Measurements from ENCODE around the gene APOBEC3A.
"Not testable (repeated sequence)": the region's sequence is repeated elsewhere in the genome, so short reads cannot be mapped to it uniquely, and the experiment has no call there.

The APOBEC3A gene

DNA sequence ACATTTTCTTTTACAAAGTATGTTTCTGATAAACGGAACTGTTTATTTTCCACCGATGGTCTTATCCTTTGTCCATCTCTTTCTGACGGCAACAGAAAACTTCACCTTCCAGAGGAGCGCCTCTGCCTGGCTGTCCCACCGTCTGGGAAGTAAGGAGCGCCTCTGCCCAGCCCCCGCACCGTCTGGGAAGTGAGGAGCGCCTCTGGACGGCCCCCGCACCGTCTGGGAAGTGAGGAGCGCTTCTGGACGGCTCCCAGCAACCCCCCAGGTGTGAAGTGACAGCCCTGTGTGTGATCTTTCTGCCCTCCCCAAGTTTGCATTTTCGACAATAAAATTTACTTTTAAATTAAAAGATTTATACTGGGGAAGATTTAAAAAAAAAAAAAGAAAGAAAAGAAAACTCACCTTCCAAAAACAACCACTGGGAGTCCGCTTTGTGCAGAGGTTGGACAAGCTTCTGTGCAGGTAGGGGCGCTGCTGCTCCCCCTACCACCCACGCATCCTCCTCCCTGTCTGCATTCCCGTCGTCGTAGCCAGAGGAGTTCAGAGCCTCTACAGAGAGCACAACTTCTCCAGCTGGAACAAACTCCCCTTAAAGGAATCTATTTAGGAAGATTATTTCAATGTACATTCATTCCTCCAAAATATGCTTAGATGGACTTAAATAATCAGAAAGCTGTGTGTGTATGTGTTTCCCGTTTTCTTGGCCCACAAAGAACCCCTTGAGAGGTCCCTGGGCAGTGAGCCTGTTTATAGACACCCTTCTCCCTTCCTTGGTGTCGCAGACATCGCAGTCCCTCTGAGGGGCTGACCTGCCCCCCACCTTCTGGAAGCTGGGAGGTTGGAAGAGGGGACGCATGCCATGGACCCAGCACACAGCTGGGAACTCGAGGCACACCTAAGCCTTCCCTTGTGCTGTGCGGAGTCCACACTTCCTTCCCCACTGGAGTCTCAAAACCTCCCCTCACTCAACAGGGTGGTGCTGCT, 23.9 kb downstream of the APOBEC3A start:
- no peak overlapping the region for H3K4me3 ChIP-seq (ENCODE audit: low read depth, low read length)
- no peak for DNase-seq (ENCODE audit: low read depth)
- TF ChIP-seq, protein P1, sequence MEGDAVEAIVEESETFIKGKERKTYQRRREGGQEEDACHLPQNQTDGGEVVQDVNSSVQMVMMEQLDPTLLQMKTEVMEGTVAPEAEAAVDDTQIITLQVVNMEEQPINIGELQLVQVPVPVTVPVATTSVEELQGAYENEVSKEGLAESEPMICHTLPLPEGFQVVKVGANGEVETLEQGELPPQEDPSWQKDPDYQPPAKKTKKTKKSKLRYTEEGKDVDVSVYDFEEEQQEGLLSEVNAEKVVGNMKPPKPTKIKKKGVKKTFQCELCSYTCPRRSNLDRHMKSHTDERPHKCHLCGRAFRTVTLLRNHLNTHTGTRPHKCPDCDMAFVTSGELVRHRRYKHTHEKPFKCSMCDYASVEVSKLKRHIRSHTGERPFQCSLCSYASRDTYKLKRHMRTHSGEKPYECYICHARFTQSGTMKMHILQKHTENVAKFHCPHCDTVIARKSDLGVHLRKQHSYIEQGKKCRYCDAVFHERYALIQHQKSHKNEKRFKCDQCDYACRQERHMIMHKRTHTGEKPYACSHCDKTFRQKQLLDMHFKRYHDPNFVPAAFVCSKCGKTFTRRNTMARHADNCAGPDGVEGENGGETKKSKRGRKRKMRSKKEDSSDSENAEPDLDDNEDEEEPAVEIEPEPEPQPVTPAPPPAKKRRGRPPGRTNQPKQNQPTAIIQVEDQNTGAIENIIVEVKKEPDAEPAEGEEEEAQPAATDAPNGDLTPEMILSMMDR (conservative IDR thresholded peaks at IDR 0.05; ENCODE audit: low read depth, low read length) = no peak

- H3K4me3 ChIP-seq (ENCODE audit: low read depth, low read length) = no peak within 1 kb of the TSS
- DNase-seq (ENCODE audit: low read depth) = no peak
- TF ChIP-seq, protein P1 (conservative IDR thresholded peaks at IDR 0.05; ENCODE audit: low read depth, low read length) = no peak
These were observed 24.9 kb downstream of the APOBEC3A start, which contains the start of gene APOBEC3B for GRCh38 chr22:38981992-38982927. APOBEC3B (plus strand) TSS chr22:38982347; CDS start chr22:38982454, 107 bp downstream.

DNA sequence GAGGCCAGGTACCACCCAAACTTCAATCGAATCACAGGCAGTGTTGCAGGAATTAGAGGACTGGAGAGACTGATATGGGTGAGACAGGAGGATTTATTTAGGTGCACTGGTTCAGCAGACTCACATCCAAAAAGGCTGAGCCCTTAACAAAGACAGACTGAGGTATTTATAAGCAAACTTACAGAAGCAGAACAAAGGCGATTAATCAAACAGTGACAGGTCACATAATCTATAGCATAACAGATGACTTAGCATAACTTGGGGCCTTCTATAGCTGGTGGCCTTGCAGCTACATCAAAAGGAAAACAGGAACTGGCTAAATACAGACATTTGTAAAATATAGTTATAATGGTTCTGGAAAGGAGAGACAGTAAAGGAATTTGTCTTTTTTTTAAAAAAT, 26.8 kb downstream of the APOBEC3A start:
- H3K4me3 ChIP-seq (ENCODE audit: low read depth, low read length) = no peak overlapping the region
- TF ChIP-seq, protein P1 (conservative IDR thresholded peaks at IDR 0.05; ENCODE audit: low read depth, low read length) = no peak
- no peak for DNase-seq (ENCODE audit: low read depth)

DNA sequence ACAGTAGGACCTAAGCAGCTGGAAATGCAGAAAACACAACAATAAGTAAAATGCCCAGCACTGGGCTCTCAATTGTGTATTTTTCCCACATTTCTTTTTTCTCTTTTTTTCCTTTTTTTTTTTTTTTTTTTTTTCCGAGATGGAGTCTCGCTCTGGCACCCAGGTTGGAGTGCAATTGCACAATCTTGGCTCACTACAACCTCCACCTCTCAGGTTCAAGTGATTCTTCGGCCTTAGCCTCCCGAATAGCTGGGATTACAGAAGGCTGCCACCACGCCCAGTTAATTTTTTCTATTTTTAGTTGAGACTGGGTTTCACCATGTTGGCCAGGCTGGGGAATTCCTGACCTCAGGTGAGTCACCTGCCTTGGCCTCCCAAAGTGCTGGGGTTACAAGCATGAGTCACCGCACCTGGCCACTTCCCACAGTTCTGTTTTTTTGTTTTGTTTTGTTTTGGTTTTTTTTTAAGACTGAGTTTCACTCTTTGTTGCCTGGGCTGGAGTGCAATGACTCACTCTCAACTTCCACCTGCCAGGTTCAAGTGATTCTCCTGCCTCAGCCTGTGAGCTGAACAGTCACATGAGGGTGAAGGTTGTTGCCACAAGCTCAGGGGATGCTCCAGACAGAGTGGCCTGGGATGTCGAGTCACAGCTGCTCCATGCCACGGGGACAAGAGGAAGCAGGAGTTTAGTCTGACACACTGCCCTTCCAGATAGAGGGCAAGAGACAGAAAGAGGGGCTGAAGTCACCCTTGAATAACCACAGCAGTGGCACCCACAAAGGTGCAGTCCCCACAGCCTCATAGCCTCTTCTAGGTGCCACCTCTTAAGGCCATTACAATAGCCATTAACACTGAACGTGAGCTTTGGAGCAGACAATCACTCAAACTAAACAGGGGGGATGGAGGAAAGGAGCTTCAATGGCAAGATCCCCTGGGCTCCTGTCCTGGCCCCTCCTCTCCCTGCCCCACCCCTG, 27.7 kb downstream of the APOBEC3A start:
- not testable (repeated sequence) for DNase-seq (ENCODE audit: low read depth); H3K4me3 ChIP-seq (ENCODE audit: low read depth, low read length)

- DNase-seq (ENCODE audit: low read depth) = no peak
- TF ChIP-seq, protein P1 (conservative IDR thresholded peaks at IDR 0.05; ENCODE audit: low read depth, low read length) = no peak
- H3K4me3 ChIP-seq (ENCODE audit: low read depth, low read length) = no peak overlapping the region
These were observed 29.2 kb downstream of the APOBEC3A start for GRCh38 chr22:38986629-38987028.

DNA sequence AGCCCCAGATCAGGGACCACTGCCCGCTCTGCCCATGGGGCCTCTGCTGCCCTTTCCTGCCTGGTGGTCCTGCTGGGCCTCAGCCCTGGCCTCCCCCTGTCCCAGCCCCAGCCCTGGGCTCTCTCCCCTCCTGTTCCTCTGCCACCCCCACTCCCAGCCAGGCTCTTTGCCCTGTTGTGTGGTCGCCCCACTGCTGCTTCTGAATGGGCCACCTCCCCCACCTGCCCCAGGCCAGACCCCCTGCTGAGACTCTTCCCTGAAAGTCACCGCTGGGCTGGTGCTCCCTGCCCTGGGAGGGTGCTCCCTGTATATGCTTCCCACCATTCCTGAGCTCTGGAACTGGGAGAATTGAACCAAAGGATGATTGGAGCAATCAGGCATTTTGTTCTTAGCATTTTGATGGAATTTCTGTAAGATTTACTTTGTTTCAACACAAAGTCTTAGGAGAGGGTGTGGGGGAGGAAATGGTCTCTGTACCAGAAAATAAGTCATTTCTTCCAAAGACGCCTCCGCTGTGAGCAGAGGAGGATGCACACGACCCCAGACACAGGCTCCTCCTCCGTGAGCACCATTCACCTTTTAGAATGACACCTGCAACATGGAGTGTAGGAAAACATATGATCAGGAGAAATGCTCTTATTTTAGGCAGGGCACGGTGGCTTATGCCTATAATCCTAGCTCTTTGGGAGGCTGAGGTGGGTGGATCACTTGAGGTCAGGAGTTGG, 29.9 kb downstream of the APOBEC3A start:
- TF ChIP-seq, protein P1 (conservative IDR thresholded peaks at IDR 0.05; ENCODE audit: low read depth, low read length) = no peak
- no peak overlapping the region for H3K4me3 ChIP-seq (ENCODE audit: low read depth, low read length)
- DNase-seq (ENCODE audit: low read depth) = no peak
